HG03460 (cell line): ENCODE measurements around the gene DHRS4L2.

Experiments used
- ATAC-seq: cut with Tn5 transposase; IDR thresholded peaks from one replicate; pipeline ENCODE4 v1.9.1; 2021; ENCODE audit not compliant: unreplicated experiment

The DHRS4L2 gene

GRCh38 chr14:24051789-24052655, 63.3 kb downstream of the DHRS4L2 start, which contains the start of gene CARMIL3:
CARMIL3 (plus strand) TSS chr14:24052009; CDS start chr14:24052154, 145 bp downstream.
- peak; percentile 69 for ATAC-seq

GRCh38 chr14:24052656-24053547, 64.2 kb downstream of the DHRS4L2 start:
- no peak for ATAC-seq

GRCh38 chr14:24053548-24054323, 65.0 kb downstream of the DHRS4L2 start:
- ATAC-seq: no peak

GRCh38 chr14:24054324-24054641, 65.6 kb downstream of the DHRS4L2 start:
- ATAC-seq: no peak

DNA sequence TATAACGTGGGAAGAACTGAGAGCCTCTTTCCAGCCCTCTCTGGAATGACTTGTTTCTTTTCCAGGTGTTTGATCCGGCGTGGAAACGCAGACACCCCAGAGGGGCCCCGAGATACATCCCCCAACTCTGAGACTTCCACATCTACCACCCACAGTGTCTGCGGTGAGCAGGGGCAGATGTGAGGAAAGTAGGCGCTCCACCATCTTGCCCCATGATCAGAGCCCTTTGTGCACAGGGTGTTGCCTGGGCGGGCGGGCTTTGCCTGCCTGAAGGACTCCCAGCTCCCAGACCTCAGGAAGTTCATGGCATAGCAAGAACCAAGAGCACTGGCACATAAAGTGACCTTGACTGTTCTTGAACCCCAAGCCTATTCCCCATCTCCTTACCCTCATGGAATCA, 65.9 kb downstream of the DHRS4L2 start:
- no peak for ATAC-seq
